GM12801 (cell line): ENCODE measurements around the gene NDUFB7.

ENCODE experiments used
- CTCF ChIP-seq: IDR thresholded peaks from one replicate; pipeline ENCODE4 v1.5.1; 2011; ENCODE audit warnings: control low read depth; ENCODE audit not compliant: insufficient read length; ENCODE audit errors: extremely low read depth

The NDUFB7 gene

GRCh38 chr19:14606627-14607026 is 34.8 kb upstream of the NDUFB7 start:
- no peak for TF ChIP-seq CTCF

DNA sequence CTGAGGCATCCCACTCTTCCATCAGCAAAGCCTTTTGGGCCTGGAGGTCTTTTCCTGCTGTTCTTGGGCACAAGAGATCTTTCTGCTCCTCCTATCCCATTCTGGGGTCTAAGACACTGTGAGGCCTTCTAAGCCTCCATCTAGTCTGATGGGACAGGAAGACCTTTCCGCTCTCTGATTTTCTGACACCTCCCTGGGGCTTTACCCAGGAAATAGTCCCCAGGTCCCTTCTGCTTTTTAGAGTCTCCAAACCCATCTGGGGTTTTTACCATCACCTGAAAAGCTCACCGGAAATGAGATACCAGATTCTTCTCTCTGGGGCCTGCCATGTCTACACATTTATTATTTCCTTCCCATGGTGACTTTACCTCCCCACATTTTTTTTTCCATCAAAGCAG is 32.1 kb upstream of the NDUFB7 start:
- no peak for TF ChIP-seq CTCF

GRCh38 chr19:14599548-14600147 is 27.8 kb upstream of the NDUFB7 start:
- TF ChIP-seq CTCF = no peak

- no peak for TF ChIP-seq CTCF
Observed at GRCh38 chr19:14595558-14595957, 23.7 kb upstream of the NDUFB7 start.

GRCh38 chr19:14582894-14583340 is 11.1 kb upstream of the NDUFB7 start, which contains the start of gene CLEC17A:
Gene CLEC17A (plus strand): TSS chr19:14583084. CDS start chr19:14583161, 77 bp downstream.
- no peak for TF ChIP-seq CTCF

- no peak for TF ChIP-seq CTCF
Observed at GRCh38 chr19:14580623-14581237, 8.9 kb upstream of the NDUFB7 start.

DNA sequence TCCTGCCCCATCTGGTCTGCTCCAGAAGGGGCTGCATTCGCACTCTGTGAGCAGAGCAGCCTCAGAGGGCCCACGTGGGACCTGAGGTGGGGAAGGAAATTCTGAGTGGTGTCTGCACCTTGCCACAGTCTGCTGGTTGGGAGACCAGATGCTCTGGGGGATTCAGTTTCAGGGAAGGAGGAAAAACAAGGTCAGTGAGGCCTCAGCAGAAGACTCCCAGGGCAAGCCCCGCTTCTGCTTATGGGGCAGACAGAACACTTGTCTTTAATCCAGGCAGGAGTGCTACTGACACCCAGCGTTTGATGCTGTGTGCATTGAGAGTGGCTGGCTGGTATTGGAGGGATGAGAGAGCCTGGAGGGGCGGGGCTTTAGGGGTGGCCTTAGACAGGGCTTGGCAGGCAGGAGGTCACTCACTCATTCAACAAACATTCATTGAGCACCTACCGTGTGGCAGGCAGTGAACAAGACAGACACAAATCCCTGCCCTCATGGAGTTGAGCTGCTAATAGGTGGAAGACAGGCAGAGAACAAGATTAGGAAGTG is 6.1 kb upstream of the NDUFB7 start:
- TF ChIP-seq CTCF = no peak
